Stimulated activated CD8-positive, alpha-beta memory T cell treated with anti-CD3 and anti-CD28 coated beads, Interleukin-7, amount 100 ng/mL, for 24 hours (primary cell): ENCODE measurements around the gene GDF15.

ENCODE experiments used
- DNase-seq: peaks from one replicate; pipeline ENCODE4 v3.0.0-alpha.2; 2020; ENCODE audit warnings: low read depth

GDF15 gene

GRCh38 chr19:18419195-18419698, 33.3 kb downstream of the GDF15 start, which contains the start of gene SSBP4:
Gene SSBP4, plus strand, starts transcription at chr19:18419398. Its CDS starts 251 bp downstream, at chr19:18419649.
- no peak for DNase-seq

GRCh38 chr19:18419699-18420460, 33.9 kb downstream of the GDF15 start:
- no peak for DNase-seq

GRCh38 chr19:18420930-18421329, 35.0 kb downstream of the GDF15 start:
- no peak for DNase-seq

GRCh38 chr19:18421371-18421959, 35.5 kb downstream of the GDF15 start:
- DNase-seq = no peak

GRCh38 chr19:18422530-18423191, 36.7 kb downstream of the GDF15 start:
- DNase-seq = no peak

- DNase-seq = no peak
These were observed 37.5 kb downstream of the GDF15 start for GRCh38 chr19:18423258-18424020.

GRCh38 chr19:18424122-18424889, 38.3 kb downstream of the GDF15 start:
- DNase-seq = no peak

GRCh38 chr19:18424890-18425514, 39.0 kb downstream of the GDF15 start:
- no peak for DNase-seq

- no peak for DNase-seq
These were observed 39.8 kb downstream of the GDF15 start for GRCh38 chr19:18425515-18426415.

- no peak for DNase-seq
These were observed 40.4 kb downstream of the GDF15 start for GRCh38 chr19:18426416-18426767.

- DNase-seq = no peak
These were observed 41.3 kb downstream of the GDF15 start for GRCh38 chr19:18427080-18427742.

- no peak for DNase-seq
These were observed 41.8 kb downstream of the GDF15 start for GRCh38 chr19:18427743-18428113.

GRCh38 chr19:18428173-18428786, 42.3 kb downstream of the GDF15 start:
- DNase-seq = no peak

GRCh38 chr19:18428787-18429674, 43.1 kb downstream of the GDF15 start:
- DNase-seq = no peak

GRCh38 chr19:18429717-18430416, 43.9 kb downstream of the GDF15 start:
- no peak for DNase-seq

- DNase-seq = no peak
These were observed 44.6 kb downstream of the GDF15 start for GRCh38 chr19:18430417-18431144.
